Stimulated activated CD4-positive, alpha-beta T cell treated with anti-CD3 and anti-CD28 coated beads, Interleukin-1b, Interleukin-23, amount 100 ng/mL, for 4 hours (primary cell): ENCODE data around the gene SLC31A2.
"Not testable (repeated sequence)": the region's sequence is repeated elsewhere in the genome, so short reads cannot be mapped to it uniquely, and the experiment has no call there.

ENCODE experiments used
- DNase-seq, 2 donors: peaks; one replicate each; pipeline ENCODE4 v3.0.0-alpha.2; 2020; ENCODE audit warnings: low read depth in 2 of 2

Gene SLC31A2, protein sequence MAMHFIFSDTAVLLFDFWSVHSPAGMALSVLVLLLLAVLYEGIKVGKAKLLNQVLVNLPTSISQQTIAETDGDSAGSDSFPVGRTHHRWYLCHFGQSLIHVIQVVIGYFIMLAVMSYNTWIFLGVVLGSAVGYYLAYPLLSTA

DNA sequence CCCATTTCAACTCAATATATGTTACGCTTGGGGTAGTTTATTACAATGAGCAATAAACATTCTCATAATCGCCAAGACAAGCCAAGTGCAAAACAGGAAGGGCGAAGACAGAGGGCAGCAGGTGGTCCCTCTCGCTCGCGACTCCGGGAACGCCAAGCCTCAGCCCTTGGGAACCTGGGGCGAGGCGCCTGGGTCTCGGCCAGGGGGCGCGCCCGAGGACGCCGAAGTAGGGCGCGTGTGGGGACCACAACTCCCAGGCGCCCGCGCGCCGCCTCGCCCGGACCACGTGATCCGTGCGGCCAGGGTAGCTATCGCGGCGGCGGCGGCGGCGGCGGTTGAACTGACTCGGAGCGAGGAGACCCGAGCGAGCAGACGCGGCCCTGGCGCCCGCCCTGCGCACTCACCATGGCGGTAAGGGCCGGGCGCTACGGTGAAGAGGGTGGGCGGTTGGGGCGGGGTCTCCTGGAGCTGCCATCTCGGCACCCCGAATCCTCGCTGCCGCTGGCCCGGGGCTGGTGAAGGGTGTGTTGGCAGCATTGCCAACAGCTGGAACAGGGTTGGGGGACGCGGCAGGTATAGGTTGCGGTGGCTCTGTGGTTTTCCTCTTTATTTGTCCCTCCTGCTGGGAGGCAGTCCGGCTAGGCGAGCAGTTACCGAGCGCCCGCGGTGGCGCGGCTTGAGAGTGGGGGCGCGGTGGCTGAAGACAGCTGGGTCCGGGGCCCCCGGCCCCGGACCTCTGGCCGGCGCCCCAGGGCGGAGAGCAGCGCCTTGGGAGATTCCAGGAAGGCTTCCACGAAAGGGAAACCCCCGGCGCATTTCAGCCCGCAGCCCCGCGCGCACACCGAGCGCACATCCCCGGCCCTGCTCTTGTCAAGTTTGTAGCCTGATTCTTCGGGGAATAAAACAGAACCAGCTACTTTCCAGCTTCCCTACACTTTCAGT lies at the start of gene SLC31A2:
TSS of gene SLC31A2 (plus strand) at position 338 of the 942 bp plus-strand sequence. CDS start at position 406, 68 bp downstream.
- DNase-seq = peak; percentile 78 to 87

GRCh38 chr9:113105345-113105744 lies 45.5 kb upstream of the SLC31A2 start:
- DNase-seq = not testable (repeated sequence)

DNA sequence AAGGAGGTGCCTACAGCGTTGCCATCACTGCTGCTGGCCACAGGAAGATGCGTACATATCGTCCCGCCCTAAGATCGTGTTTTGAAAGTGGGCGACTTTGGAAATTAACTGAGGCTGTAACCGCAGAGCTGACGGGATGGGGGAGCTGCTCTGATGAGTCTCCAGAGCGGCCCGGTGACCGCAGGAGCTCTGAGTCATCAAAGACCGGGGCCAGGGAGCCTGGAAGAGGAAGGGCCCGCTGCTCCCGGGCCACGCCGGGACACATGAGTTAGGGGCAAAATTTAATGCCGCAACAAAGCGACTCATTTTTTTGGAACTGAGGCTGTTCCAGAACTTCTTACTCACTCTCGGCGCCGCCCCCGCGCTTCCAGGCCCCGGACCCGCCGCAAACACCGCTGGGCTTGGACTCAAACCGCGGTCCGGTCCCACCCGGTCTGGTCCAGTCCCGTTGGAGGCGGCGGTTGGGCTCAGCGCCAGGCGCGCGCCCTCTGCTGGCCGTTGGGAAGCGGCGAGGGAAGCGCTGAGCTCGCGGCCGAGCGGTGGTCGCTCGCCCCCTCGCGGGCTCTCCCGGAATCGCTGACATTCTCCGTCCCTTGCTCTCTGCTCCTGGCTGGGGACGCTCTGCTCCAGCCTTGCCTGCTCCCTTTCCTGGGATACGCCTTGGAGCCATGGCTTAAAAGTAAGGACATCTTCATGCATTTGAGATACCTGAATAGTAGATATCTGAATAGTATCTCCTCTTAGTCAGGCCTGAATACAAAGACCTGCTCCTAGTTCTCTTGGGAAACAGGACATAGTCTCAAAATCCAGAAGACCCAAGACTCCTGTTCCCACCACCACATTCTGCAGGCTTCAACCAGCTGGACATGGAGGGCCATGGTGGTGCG lies 39.5 kb upstream of the SLC31A2 start:
- DNase-seq = not testable (repeated sequence)

GRCh38 chr9:113112706-113113510 lies 37.9 kb upstream of the SLC31A2 start:
- DNase-seq = not testable (repeated sequence)

- not testable (repeated sequence) for DNase-seq
Observed at GRCh38 chr9:113118829-113119228, 32.0 kb upstream of the SLC31A2 start.

DNA sequence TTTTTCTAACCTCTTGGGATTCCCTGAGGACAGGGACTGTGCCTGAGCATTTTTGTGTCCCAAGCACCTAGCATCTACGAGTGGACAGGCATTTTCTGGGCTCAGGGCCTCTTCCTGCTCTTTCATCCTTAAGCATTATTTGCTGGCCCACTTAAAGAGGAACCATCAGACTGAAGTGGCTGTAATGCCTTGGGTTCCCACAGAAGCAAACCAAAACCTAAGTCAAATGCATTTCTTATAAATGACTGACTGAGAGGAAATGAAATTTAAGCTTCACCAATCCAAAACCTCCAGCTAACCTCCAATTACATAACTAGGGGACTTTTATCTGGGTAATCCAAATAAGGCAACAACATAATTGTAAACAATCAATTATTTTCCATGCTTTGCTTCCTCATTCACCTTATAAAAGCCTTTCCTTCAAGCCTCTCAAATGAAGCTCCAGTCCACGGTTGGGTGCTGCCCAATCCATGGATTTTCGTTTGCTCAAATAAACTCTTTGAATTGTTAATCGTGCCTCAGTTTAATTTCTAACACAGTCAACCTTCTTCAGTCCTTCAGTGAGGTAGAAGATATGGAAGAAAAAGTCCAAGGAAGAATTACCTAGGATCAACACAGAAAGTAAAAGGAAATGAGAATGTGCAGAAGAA lies 25.3 kb upstream of the SLC31A2 start:
- DNase-seq = no peak

DNA sequence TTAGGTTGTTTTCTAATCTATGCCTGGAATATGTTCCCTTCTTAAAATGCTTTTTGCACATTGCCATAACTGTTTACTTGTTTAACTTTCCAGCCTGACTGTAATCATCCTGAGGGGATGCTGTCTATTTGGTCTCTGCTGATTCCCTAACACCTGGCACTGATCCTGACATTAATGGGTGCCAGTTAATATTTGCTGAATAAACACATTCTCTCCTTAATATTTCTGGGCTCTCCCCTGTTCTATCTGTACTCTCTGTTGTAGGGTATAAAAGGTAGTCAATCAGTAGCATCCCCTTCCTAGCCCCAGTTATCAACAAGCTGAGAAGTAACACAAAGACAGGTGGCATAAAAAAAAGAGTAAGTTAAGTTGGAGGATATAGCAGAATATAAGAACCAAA lies 21.3 kb upstream of the SLC31A2 start:
- no peak for DNase-seq

- no peak for DNase-seq
Observed at GRCh38 chr9:113129884-113130283, 20.9 kb upstream of the SLC31A2 start.

DNA sequence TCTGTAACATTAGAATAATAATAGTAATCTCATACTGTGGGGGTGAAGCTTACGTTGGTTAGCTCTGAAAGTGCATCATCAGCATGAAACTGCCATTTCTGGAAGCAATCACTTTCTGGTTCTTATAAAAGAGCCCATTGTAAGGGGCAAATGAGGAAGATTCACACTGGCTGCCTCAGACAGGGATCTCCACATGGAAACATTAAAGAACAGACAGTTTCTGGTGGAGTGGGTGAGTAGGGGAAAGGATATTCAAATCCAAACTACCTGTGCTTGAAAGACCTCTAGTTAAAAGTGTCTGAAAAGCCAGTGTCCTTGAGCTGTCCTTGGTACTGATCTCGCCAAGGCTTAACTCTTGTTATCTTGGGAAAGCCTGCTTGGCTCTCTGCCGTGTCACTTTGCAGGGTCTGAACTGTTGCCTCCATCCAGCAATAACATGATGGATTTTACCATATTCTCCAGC lies 19.1 kb upstream of the SLC31A2 start:
- no peak for DNase-seq

- DNase-seq = no peak
Observed at GRCh38 chr9:113137196-113138168, 13.3 kb upstream of the SLC31A2 start.

GRCh38 chr9:113138760-113139159 lies 12.0 kb upstream of the SLC31A2 start:
- DNase-seq = no peak

- no peak for DNase-seq
Observed at GRCh38 chr9:113139225-113139829, 11.5 kb upstream of the SLC31A2 start.

DNA sequence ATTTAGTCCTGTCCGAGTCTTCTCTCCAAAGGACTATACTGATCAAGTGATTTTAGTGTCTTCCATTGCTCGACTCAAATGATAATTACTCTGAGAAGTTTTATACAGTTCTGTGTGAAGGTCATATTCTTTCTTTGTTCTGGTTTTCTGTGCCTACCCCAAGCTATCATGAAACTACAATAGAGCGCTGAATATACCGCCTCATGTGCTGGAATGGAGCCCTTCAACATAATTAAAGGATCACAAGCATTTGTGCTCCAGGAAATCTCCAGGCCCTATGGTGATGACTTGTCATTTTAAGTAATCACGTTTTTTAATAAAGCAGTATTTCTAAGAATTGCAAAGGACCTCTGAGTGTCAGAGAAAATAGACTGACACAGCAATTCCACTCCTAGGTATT lies 10.9 kb upstream of the SLC31A2 start:
- no peak for DNase-seq

- not testable (repeated sequence) for DNase-seq
Observed at GRCh38 chr9:113140896-113141295, 9.9 kb upstream of the SLC31A2 start.

DNA sequence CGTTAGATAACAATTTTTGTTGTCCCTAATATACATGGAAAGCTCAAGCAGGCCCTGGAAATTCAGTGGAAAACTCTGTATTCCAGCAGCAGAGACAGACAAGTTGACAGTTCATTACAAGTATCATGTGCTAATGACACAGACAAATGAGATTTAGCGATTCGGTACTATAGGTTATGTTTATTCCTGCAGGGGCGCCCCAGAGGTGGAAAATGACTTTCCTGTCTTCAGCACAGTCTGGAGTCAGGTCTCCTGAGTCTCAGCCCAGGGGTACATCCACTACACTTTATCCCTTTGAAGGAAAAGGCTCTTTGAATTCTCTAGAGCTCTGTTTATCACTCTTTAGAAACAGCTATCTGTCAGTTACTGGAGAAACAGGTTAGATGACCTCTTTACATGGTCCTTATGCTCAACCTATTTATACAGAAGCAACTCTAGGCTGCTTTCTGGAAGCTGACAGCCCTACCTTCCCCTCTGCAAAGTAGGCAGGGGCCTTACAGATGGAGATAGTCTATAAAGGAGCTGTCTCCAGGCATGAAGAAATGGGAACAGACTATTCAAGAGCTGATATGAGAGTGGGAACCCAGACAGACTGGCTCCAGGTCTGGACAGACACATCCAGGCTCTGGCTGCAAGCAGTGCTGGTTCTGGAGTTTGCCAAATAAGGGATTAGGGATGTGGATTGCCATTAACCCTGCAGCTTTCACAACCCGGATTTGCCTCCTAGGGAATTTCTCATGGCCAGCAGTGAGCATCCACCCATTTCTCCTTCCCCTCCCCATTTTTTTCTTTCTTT lies 7.2 kb upstream of the SLC31A2 start:
- DNase-seq = no peak

GRCh38 chr9:113148372-113148705 lies 2.5 kb upstream of the SLC31A2 start:
- DNase-seq = no peak

GRCh38 chr9:113148781-113149510 lies 1.9 kb upstream of the SLC31A2 start:
- DNase-seq = no peak

- DNase-seq = not testable (repeated sequence)
Observed at GRCh38 chr9:113149561-113149960, 1.2 kb upstream of the SLC31A2 start.
